ENCODE data around the gene SCNN1B. TPM values are rescaled to one million over a fixed set of nuclear protein-coding genes. Genes with fewer than 3 reads are reported as not detected.

The SCNN1B gene
- total RNA-seq, 3 donors from 2014 or later, result 3.0 to 18.0 (median 18.0) TPM

DNA sequence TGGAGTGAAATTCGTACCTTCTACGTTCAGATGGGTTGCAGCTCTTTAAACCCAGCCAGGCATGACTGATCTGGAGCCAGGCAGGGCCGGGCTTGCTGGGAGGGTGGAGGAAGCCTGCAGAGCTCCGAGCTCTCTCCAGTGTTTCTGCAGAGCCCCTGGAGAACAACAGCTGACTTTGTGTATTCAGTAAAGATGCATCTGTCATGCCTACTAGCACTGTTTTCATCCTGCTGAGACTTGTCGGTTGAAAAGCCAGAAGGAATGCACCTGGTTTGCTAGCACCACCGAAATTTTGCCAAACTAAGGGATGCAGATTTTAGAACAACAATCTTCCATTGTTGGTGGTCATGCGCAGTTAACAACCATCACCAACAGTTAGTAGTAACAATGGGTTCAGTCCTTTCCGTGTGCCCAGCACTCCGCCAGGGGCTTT, 22.4 kb upstream of the SCNN1B start:
- H3K36me3 ChIP-seq, result no peaks in the 10 kb centered on the region

DNA sequence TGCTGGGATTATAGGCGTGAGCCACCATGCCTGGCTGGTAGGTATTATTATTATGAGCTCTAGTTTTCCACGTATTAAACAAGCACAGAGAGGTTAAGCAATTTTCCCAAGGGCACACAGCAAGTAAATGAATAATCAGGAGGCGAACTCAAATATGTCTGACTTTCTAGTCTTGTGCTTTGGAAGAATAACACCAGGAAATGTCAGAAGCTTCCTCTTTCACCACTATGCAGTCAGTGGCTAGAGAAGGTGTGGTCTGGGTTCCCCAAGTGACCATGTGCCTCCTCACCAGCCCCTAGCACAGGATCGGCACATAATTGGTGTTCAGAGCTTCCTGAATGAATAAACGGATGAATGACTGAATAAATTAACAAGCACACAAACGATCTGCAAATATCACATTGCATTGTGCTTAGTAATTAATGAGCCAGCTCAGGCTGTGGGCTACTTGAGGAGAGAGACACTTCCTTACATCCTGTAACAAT, 21.6 kb upstream of the SCNN1B start:
- Histone ChIP-seq H3K9me3 (no peaks in the 10 kb centered on the region), H3K4me3 (no peak overlapping the region), H3K27ac (peak overlapping the region; percentile 61 to 68), H3K4me1 (peaks cover 0 to 3% of the 10 kb centered on the region in 2 donors), H3K36me3 (no peaks in the 10 kb centered on the region), H3K27me3 (no peaks in the 10 kb centered on the region)
- TF ChIP-seq, protein P1, sequence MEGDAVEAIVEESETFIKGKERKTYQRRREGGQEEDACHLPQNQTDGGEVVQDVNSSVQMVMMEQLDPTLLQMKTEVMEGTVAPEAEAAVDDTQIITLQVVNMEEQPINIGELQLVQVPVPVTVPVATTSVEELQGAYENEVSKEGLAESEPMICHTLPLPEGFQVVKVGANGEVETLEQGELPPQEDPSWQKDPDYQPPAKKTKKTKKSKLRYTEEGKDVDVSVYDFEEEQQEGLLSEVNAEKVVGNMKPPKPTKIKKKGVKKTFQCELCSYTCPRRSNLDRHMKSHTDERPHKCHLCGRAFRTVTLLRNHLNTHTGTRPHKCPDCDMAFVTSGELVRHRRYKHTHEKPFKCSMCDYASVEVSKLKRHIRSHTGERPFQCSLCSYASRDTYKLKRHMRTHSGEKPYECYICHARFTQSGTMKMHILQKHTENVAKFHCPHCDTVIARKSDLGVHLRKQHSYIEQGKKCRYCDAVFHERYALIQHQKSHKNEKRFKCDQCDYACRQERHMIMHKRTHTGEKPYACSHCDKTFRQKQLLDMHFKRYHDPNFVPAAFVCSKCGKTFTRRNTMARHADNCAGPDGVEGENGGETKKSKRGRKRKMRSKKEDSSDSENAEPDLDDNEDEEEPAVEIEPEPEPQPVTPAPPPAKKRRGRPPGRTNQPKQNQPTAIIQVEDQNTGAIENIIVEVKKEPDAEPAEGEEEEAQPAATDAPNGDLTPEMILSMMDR (IDR thresholded peaks at IDR 0.05), result no peak
- TF ChIP-seq POLR2A (IDR thresholded peaks at IDR 0.05) (no peak), POLR2AphosphoS5 (IDR thresholded peaks at IDR 0.05) (no peak)
- no peak for DNase-seq (ENCODE audit: low spot score in 2 of 2)
- intact Hi-C loops (cut with DNase I; ENCODE audit: low total_unique reads), result no loop called here

More for the DNA sequence above, 22.4 kb upstream of the SCNN1B start:
- intact Hi-C loops (cut with DNase I; ENCODE audit: low total_unique reads), result no loop called here
- Histone ChIP-seq H3K4me3 (no peak overlapping the region), H3K27ac (peak overlapping the region; percentile 55 to 61), H3K9me3 (no peaks in the 10 kb centered on the region), H3K27me3 (no peaks in the 10 kb centered on the region), H3K4me1 (peaks cover 0 to 3% of the 10 kb centered on the region in 2 donors)
- DNase-seq (ENCODE audit: low spot score in 2 of 2), result peak in 1 of 2 donors; percentile 72
- no peak for TF ChIP-seq POLR2AphosphoS5 (IDR thresholded peaks at IDR 0.05)
- TF ChIP-seq, protein P1 (IDR thresholded peaks at IDR 0.05), result no peak
- TF ChIP-seq POLR2A (IDR thresholded peaks at IDR 0.05), result no peak

DNA sequence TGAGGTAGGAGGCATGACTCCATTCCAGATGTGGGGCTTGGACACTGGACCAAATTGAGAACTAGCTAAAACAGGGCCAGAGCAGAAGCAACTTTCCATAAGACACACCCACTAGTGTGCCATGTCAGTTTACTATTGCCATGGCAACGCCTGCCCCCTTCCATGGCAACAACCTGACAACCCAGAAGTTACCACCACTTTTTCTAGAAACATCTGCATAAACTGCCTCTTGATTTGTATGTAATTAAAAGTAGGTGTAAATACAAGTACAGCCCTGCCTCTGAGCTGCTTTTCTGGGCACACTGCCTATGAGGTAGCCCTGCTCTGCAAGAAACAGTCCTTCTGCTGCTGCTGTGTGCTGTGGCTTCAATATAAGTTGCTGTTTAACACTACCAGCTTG, 19.5 kb upstream of the SCNN1B start:
- no peak overlapping the region for H3K4me3 ChIP-seq
- no peak for DNase-seq (ENCODE audit: low spot score in 2 of 2)
- H3K9me3 ChIP-seq, result no peaks in the 10 kb centered on the region
- no peaks in the 10 kb centered on the region for H3K36me3 ChIP-seq
- TF ChIP-seq POLR2A (IDR thresholded peaks at IDR 0.05) (no peak), POLR2AphosphoS5 (IDR thresholded peaks at IDR 0.05) (no peak)
- TF ChIP-seq, protein P1 (IDR thresholded peaks at IDR 0.05), result no peak
- H3K27ac ChIP-seq, result peak overlapping the region; percentile 32 to 38
- H3K4me1 ChIP-seq, result peaks cover 0 to 3% of the 10 kb centered on the region in 2 donors
- intact Hi-C loops (cut with DNase I; ENCODE audit: low total_unique reads), result no loop called here
- no peaks in the 10 kb centered on the region for H3K27me3 ChIP-seq

DNA sequence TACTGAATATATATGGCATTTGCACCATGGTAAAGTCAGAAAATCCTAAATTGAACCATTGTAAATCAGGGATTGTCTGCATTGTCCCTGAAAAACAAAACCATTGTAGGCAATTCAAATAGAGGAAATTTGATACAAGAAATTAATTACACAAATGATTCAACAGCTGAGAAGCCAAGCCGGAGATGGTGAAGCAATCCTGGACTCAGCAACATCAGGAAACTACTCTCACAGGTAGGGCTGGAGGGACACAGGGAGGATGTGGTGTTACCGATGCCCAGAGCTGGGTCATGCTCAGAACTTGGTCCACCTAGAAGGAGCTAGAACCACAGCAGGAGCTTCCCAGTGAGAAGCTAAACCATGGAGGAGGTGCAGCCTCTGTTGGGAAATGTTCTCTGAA, 18.5 kb upstream of the SCNN1B start:
- H3K36me3 ChIP-seq, result no peaks in the 10 kb centered on the region
- H3K27me3 ChIP-seq, result no peaks in the 10 kb centered on the region
- no peaks in the 10 kb centered on the region for H3K9me3 ChIP-seq
- no peak overlapping the region for H3K4me3 ChIP-seq
- no peak for DNase-seq (ENCODE audit: low spot score in 2 of 2)
- intact Hi-C loops (cut with DNase I; ENCODE audit: low total_unique reads), result no loop called here
- peak overlapping the region; percentile 38 to 48 for H3K27ac ChIP-seq
- no peak for TF ChIP-seq POLR2A (IDR thresholded peaks at IDR 0.05)
- TF ChIP-seq POLR2AphosphoS5 (IDR thresholded peaks at IDR 0.05), result no peak
- peaks cover 0 to 3% of the 10 kb centered on the region in 2 donors for H3K4me1 ChIP-seq

DNA sequence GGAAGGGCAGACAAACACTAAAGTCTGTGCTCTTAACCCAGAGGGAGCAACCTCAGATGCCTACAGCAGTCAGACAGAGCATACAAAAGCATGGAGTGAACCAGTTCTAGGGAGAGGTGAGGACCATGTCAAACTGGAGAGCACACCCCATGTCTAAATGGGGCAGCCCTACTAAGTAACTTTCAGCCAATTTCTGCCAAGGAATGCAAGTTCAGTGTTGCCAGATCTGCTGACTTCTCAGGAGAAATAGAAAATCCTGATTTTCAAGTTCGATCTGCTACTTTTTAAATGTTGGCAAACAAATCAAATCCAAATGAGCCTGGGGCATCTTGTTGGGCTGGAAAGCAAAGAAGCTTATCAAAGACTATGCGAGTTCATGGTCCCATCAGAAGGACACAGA, 17.5 kb upstream of the SCNN1B start:
- TF ChIP-seq, protein P1 (IDR thresholded peaks at IDR 0.05), result no peak
- TF ChIP-seq POLR2AphosphoS5 (IDR thresholded peaks at IDR 0.05) (no peak), POLR2A (IDR thresholded peaks at IDR 0.05) (no peak)
- Histone ChIP-seq H3K27ac (peak overlapping the region; percentile 38 to 57), H3K4me1 (peaks cover 0 to 3% of the 10 kb centered on the region in 2 donors), H3K9me3 (no peaks in the 10 kb centered on the region), H3K36me3 (no peaks in the 10 kb centered on the region), H3K27me3 (no peaks in the 10 kb centered on the region), H3K4me3 (no peak overlapping the region)
- intact Hi-C loops (cut with DNase I; ENCODE audit: low total_unique reads), result no loop called here
- no peak for DNase-seq (ENCODE audit: low spot score in 2 of 2)

Measured in breast epithelium (tissue), 4 donors.